Prostate gland (tissue), 2 donors: ENCODE data around the gene TMEM141. TPM values are rescaled to one million over a fixed set of nuclear protein-coding genes. Genes with fewer than 3 reads are reported as not detected.
A peak's percentile ranks its signal among the peaks of the same experiment; 100 is the strongest.
"Not testable (repeated sequence)": the region's sequence is repeated elsewhere in the genome, so short reads cannot be mapped to it uniquely, and the experiment has no call there.

Source experiments
- DNase-seq: peaks from one replicate; pipeline ENCODE4 v3.0.0-alpha.2; 2019; ENCODE audit warnings: low spot score
- H3K27ac ChIP-seq, 2 donors: fragments of 200-600 bp; sonication (generic); 2 replicates each; pipeline ENCODE4 v1.5.1; 2017 to 2019
- H3K27me3 ChIP-seq: fragments of 200-600 bp; sonication (generic); replicated peaks from 2 replicates; pipeline ENCODE4 v1.5.1; 2019; ENCODE audit not compliant: insufficient read depth
- H3K36me3 ChIP-seq, 2 donors: fragments of 200-600 bp; sonication (generic); 1 replicate in 1 of 2; 2 replicates in 1 of 2; pipeline versions ENCODE4 v1.5.1 to v1.8.1; 2017 to 2019
- H3K4me1 ChIP-seq: fragments of 200-600 bp; sonication (generic); replicated peaks from 2 replicates; pipeline ENCODE4 v1.5.1; 2019
- H3K4me3 ChIP-seq, 2 donors: fragments of 200-600 bp; sonication (generic); 2 replicates each; pipeline ENCODE4 v1.5.1; 2017 to 2019
- H3K9me3 ChIP-seq: fragments of 200-600 bp; sonication (generic); 2 replicates; pipeline ENCODE4 v1.5.1; 2017
- POLR2A ChIP-seq: fragments of 450-650 bp; IDR thresholded peaks from one replicate; pipeline ENCODE4 v1.6.1; 2016; ENCODE audit warnings: antibody characterized with exemption, mild to moderate bottlenecking
- POLR2AphosphoS5 ChIP-seq: sonication (generic); formaldehyde crosslinking; IDR thresholded peaks from one replicate; pipeline ENCODE4 v1.6.1; 2017; ENCODE audit warnings: antibody characterized with exemption
- WGBS: methylation state at CpG from one replicate; pipeline ENCODE4 v1.1.5; 2018; 5-methylcytosine and 5-hydroxymethylcytosine counted together
- intact Hi-C: fragments of 100-400 bp; cut with DNase I; formaldehyde crosslinking; loops from one replicate; pipeline ENCODE4 v1.14.2; 2022
- total RNA-seq, 2 donors: library from RNA; depleted of rRNA; stranded (reverse); fragments of >200 nt; gene quantifications; one replicate each; pipeline ENCODE4 v1.1.0, GENCODE V29; 2016
- TF ChIP-seq, protein P1 (sequence below), 4 experiments: fragments of 200-600 bp in 2 of 4; fragments of 450-650 bp in 2 of 4; sonication (generic) in 2 of 4; IDR thresholded peaks; 1 replicate in 3 of 4; 2 replicates in 1 of 4; pipeline ENCODE4 v1.5.1; 2016 to 2019; ENCODE audit warnings: antibody characterized with exemption in 4 of 4, mild to moderate bottlenecking in 2 of 4, moderate library complexity in 2 of 4

The TMEM141 gene
- total RNA-seq, 2 donors from 2014 or later, result 181 to 335 TPM

DNA sequence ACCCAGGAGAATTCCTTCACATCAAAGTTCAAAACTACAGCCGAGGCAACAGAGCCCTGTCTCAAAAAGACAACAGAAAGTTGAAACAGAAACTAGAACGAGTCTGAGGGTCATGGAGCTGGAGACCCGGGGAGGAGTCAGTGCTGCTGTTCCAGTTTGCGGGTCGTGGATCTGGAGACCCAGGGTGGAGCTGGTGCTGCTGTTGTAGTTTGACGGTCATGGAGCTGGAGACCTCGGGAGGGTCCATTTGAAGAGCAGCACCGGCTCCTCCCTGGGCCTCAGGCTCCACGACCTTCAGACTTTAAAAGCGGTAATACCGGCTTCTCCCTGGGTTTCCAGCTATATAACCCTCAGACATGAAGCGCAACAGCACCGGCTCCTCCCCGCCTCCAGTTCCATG, 13.8 kb upstream of the TMEM141 start:
- Histone ChIP-seq H3K36me3 (no peaks in the 10 kb centered on the region), H3K9me3 (no peaks in the 10 kb centered on the region), H3K4me3 (no peak overlapping the region), H3K27ac (no peak overlapping the region), H3K4me1 (no peaks in the 10 kb centered on the region), H3K27me3 (no peaks in the 10 kb centered on the region)
- DNase-seq, result no peak
- intact Hi-C loops, result no loop called here
- 76% methylated on average over 10 of the region's 14 CpGs for WGBS
- TF ChIP-seq, protein P1, sequence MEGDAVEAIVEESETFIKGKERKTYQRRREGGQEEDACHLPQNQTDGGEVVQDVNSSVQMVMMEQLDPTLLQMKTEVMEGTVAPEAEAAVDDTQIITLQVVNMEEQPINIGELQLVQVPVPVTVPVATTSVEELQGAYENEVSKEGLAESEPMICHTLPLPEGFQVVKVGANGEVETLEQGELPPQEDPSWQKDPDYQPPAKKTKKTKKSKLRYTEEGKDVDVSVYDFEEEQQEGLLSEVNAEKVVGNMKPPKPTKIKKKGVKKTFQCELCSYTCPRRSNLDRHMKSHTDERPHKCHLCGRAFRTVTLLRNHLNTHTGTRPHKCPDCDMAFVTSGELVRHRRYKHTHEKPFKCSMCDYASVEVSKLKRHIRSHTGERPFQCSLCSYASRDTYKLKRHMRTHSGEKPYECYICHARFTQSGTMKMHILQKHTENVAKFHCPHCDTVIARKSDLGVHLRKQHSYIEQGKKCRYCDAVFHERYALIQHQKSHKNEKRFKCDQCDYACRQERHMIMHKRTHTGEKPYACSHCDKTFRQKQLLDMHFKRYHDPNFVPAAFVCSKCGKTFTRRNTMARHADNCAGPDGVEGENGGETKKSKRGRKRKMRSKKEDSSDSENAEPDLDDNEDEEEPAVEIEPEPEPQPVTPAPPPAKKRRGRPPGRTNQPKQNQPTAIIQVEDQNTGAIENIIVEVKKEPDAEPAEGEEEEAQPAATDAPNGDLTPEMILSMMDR (IDR thresholded peaks at IDR 0.05), result no peak
- TF ChIP-seq POLR2AphosphoS5, result no peak
- TF ChIP-seq POLR2A, result no peak

DNA sequence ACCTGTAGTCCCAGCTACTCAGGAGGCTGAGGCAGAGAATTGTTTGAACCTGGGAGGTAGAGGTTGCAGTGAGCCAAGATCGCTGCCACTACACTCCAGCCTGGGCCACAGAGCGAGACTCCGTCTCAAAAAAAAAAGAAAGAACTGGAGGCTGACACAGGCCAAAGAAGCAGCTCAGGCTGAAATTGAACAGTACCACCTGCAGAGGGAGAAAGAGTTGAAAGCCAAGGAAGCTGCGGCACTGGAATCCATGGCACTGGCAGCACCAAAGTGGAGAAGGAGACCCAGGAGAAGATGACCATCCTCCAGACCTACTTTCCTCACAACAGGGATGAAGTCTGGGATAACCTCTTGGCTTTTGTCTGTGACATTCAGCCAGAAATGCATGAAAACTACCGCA, 11.3 kb upstream of the TMEM141 start:
- H3K9me3 ChIP-seq, result no peaks in the 10 kb centered on the region
- no peaks in the 10 kb centered on the region for H3K4me1 ChIP-seq
- H3K27ac ChIP-seq, result no peak overlapping the region
- no peak for TF ChIP-seq POLR2A
- TF ChIP-seq, protein P1 (IDR thresholded peaks at IDR 0.05), result no peak
- TF ChIP-seq POLR2AphosphoS5, result no peak
- no peak overlapping the region for H3K4me3 ChIP-seq
- intact Hi-C loops, result loop anchor here (10.0 kb wide), 1 partner anchor 285 kb away; no protein-coding TSS in a partner anchor
- no peak for DNase-seq
- WGBS, result 78% methylated on average over 5 of the region's 5 CpGs
- H3K27me3 ChIP-seq, result no peaks in the 10 kb centered on the region
- H3K36me3 ChIP-seq, result no peaks in the 10 kb centered on the region

DNA sequence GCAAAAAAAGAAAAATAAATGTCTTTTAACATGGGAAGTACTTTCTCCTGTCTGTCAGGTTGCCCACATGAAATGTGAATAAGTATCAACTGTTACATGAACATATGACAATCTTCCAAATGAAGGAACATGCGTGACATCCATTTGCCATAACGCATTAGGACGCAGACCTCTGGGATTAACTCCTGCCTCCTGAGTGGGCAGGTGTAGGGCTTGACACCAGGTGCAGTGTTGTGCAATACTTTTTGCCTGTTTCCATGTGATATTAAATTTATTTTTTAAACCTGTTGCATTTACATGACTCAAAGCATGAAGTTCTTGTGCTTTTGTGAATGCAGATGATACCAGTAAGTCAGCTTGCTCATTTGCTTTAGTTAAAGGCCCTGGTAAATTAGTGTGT, 8.7 kb upstream of the TMEM141 start:
- intact Hi-C loops, result loop anchor here (10.0 kb wide), 1 partner anchor 282 kb away; no protein-coding TSS in a partner anchor
- H3K27me3 ChIP-seq, result no peaks in the 10 kb centered on the region
- no peak for DNase-seq
- 96% methylated on average over 3 of the region's 3 CpGs for WGBS
- H3K27ac ChIP-seq, result no peak overlapping the region
- TF ChIP-seq POLR2A (no peak), POLR2AphosphoS5 (no peak)
- TF ChIP-seq, protein P1 (IDR thresholded peaks at IDR 0.05), result no peak
- no peaks in the 10 kb centered on the region for H3K36me3 ChIP-seq
- H3K4me1 ChIP-seq, result no peaks in the 10 kb centered on the region
- H3K9me3 ChIP-seq, result no peaks in the 10 kb centered on the region
- no peak overlapping the region for H3K4me3 ChIP-seq

DNA sequence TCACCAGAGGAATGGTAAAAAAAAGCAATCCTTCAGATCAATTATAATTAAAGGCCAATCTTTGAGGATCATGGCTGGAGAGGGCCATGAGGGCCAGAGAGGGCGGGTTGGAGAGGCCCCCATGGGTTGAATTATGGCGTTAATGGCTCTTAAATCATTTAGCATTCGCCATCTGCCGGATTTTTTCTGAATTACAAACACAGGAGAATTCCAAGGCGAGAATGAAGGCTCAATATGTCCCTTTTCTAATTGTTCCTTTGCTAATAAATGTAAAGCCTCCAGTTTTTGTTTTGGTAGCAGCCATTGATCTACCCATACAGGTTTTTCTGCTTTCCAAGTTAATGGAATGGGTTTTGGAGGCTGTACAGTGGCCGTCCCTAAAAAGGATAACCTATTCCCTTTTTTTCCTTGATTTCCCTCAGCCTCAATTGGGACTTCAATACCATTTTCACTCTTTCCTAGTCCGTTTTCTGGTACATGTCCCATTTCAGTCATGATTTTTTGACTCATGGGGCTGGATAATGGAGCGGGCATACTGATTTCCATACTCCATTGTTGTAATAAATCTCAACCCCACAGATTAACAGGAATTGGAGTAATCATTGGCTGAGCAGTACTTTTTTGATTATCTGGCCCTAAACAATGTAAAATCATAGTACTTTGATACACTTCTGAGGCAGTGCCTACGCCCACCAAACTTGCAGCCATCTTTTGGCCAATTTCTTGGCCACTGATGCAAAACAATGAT, 6.7 kb upstream of the TMEM141 start:
- peak overlapping the region in 1 of 2 donors; percentile 1 for H3K27ac ChIP-seq
- no peaks in the 10 kb centered on the region for H3K27me3 ChIP-seq
- H3K4me3 ChIP-seq, result no peak overlapping the region
- WGBS, result 32% methylated on average over 9 of the region's 9 CpGs
- DNase-seq, result no peak
- intact Hi-C loops, result loop anchor here (10.0 kb wide), 1 partner anchor 280 kb away; no protein-coding TSS in a partner anchor
- H3K4me1 ChIP-seq, result peaks cover 4% of the 10 kb centered on the region
- TF ChIP-seq POLR2AphosphoS5 (no peak), POLR2A (no peak)
- TF ChIP-seq, protein P1 (IDR thresholded peaks at IDR 0.05), result peak in 3 of 4 experiments; percentile 48 to 68 (median 66)
- H3K9me3 ChIP-seq, result no peaks in the 10 kb centered on the region
- H3K36me3 ChIP-seq, result no peaks in the 10 kb centered on the region

DNA sequence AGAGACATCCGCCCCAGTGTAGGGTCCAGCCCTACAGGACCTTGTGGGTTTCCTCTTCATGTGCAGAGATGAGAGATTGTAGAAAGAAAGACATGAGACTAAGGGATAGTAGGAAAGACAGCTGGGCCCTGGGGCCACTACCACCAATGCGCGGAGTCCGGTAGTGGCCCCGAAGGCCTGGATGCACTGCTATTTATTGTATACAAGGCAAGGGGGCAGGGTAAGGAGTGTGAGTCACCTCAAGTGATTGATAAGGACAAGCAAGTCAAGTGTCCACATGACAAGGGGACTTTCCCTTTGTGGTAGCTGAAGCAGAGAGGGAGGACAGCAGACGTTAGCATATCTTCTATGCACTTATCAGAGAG, 6.2 kb upstream of the TMEM141 start:
- Histone ChIP-seq H3K4me1 (peaks cover 4% of the 10 kb centered on the region), H3K27me3 (no peaks in the 10 kb centered on the region), H3K9me3 (no peaks in the 10 kb centered on the region), H3K36me3 (no peaks in the 10 kb centered on the region), H3K4me3 (no peak overlapping the region), H3K27ac (no peak overlapping the region)
- DNase-seq, result no peak
- TF ChIP-seq POLR2A (no peak), POLR2AphosphoS5 (no peak)
- TF ChIP-seq, protein P1 (IDR thresholded peaks at IDR 0.05), result no peak
- WGBS, result 87% methylated on average over 6 of the region's 6 CpGs
- intact Hi-C loops, result loop anchor here (5.0 to 10.0 kb wide), 2 partner anchors 252 to 280 kb away; no protein-coding TSS in a partner anchor

DNA sequence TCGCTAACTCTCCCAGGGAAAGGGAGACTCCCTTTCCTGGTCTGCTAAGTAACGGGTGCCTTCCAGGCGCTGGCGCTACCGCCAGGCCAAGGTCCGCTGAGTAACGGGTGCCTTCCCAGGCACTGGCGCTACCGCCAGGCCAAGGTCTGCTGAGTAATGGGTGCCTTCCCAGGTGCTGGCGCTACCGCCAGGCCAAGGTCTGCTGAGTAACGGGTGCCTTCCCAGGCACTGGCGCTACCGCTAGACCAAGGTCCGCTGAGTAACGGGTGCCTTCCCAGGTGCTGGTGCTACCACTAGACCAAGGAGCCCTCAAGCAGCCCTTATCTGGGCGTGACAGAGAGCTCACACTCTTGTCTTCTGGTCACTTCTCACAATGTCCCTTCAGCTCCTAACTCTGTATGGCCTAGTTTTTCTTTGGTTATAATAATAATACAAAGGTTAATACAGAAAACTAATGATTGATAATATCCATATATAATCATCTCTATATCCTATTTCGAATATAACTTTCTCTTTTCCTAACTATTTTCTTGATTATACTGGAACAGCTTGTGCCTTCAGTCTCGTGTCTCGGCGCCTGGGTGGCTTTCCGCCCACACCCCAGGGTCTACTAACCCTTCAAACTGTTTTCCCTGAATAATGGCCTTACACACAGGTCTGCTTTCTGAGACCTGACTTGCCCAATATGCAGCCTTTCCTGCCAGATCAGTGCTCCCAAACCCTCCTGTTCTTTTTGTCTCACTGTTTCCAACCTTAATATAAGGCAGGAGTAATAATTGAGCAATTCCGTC, 5.4 kb upstream of the TMEM141 start:
- not testable (repeated sequence) for H3K4me1 ChIP-seq, H3K4me3 ChIP-seq, H3K27me3 ChIP-seq, H3K9me3 ChIP-seq, H3K27ac ChIP-seq, DNase-seq, H3K36me3 ChIP-seq
- 80% methylated on average over 15 of the region's 23 CpGs for WGBS
- intact Hi-C loops, result loop anchor here (5.0 to 10.0 kb wide), 2 partner anchors 252 to 279 kb away; no protein-coding TSS in a partner anchor
